NT2/D1 (cell line): ENCODE results near the gene LRRC2.

Experiments used
- SUZ12 ChIP-seq: IDR thresholded peaks from 2 replicates; pipeline ENCODE4 v1.6.1; 2011; ENCODE audit not compliant: insufficient read length, insufficient read depth; ENCODE audit errors: extremely low read depth
- YY1 ChIP-seq: IDR thresholded peaks from 2 replicates; pipeline ENCODE4 v1.6.1; 2011; ENCODE audit not compliant: insufficient read length, insufficient read depth
- ZNF274 ChIP-seq: IDR thresholded peaks from 2 replicates; pipeline ENCODE4 v1.6.1; 2011; ENCODE audit warnings: mild to moderate bottlenecking, low read depth, low read length

GRCh38 chr3:46490338-46491084 is 75.6 kb downstream of the LRRC2 start:
- TF ChIP-seq ZNF274 (no peak), YY1 (no peak), SUZ12 (no peak)
